Brain microvascular endothelial cell (primary cell): Measurements from ENCODE around the gene MMD.

Experiments used
- DNase-seq: peaks from one replicate; pipeline ENCODE4 v3.0.0-alpha.2; 2020
- H3K27ac ChIP-seq: fragments of 250-450 bp; sonication (Bioruptor Pico); 2 replicates; pipeline ENCODE4 v1.5.1; 2020; ENCODE audit warnings: mild to moderate bottlenecking, moderate library complexity
- H3K27me3 ChIP-seq: fragments of 250-450 bp; sonication (Bioruptor Pico); replicated peaks from 2 replicates; pipeline ENCODE4 v1.5.1; 2020; ENCODE audit warnings: mild to moderate bottlenecking
- H3K36me3 ChIP-seq: fragments of 250-450 bp; sonication (Bioruptor Pico); replicated peaks from 2 replicates; pipeline ENCODE4 v1.5.1; 2020; ENCODE audit warnings: mild to moderate bottlenecking
- H3K4me3 ChIP-seq: 2 replicates; pipeline ENCODE4 v1.5.1; 2011; ENCODE audit warnings: low read depth, mild to moderate bottlenecking, control low read depth, low read length, moderate library complexity
- CTCF ChIP-seq: IDR thresholded peaks from 2 replicates; pipeline ENCODE4 v1.5.1; 2011; ENCODE audit warnings: low read depth, mild to moderate bottlenecking, moderate library complexity, low read length, control low read depth, inconsistent platforms; ENCODE audit errors: missing control alignments
- in situ Hi-C: cut with HindIII; loops from 2 replicates; pipeline ENCODE4 v1.10.0; 2017; ENCODE audit warnings: low sequenced_read_pairs, low pct_ligation_motif_present

The MMD gene

GRCh38 chr17:55354941-55355340, 66.7 kb downstream of the MMD start:
- no peak for DNase-seq
- no peak overlapping the region for H3K27ac ChIP-seq
- H3K4me3 ChIP-seq: no peak overlapping the region

GRCh38 chr17:55354010-55354409, 67.6 kb downstream of the MMD start:
- no peak for TF ChIP-seq CTCF
- Histone ChIP-seq H3K4me3 (no peak overlapping the region), H3K36me3 (no peaks in the 10 kb centered on the region), H3K27me3 (no peaks in the 10 kb centered on the region), H3K27ac (no peak overlapping the region)
- in situ Hi-C loops: no loop called here
- DNase-seq: no peak

More at GRCh38 chr17:55354941-55355340, 66.7 kb downstream of the MMD start:
- Histone ChIP-seq H3K36me3 (no peaks in the 10 kb centered on the region), H3K27me3 (no peaks in the 10 kb centered on the region)
- in situ Hi-C loops: no loop called here
- TF ChIP-seq CTCF: no peak

- TF ChIP-seq CTCF: no peak
- no peak for DNase-seq
- no peak overlapping the region for H3K4me3 ChIP-seq
- H3K27ac ChIP-seq: no peak overlapping the region
- in situ Hi-C loops: no loop called here
- no peaks in the 10 kb centered on the region for H3K27me3 ChIP-seq
- H3K36me3 ChIP-seq: no peaks in the 10 kb centered on the region
Measured at GRCh38 chr17:55351226-55351625, 70.4 kb downstream of the MMD start.

- H3K36me3 ChIP-seq: no peaks in the 10 kb centered on the region
- in situ Hi-C loops: no loop called here
- DNase-seq: no peak
- no peak overlapping the region for H3K27ac ChIP-seq
- TF ChIP-seq CTCF: no peak
- H3K4me3 ChIP-seq: no peak overlapping the region
- no peaks in the 10 kb centered on the region for H3K27me3 ChIP-seq
Measured at GRCh38 chr17:55350825-55351205, 70.8 kb downstream of the MMD start.

GRCh38 chr17:55348749-55349354, 72.8 kb downstream of the MMD start:
- no peak overlapping the region for H3K27ac ChIP-seq
- no peaks in the 10 kb centered on the region for H3K36me3 ChIP-seq
- in situ Hi-C loops: no loop called here
- TF ChIP-seq CTCF: peak; percentile 93
- peak; percentile 38 for DNase-seq
- H3K27me3 ChIP-seq: no peaks in the 10 kb centered on the region
- H3K4me3 ChIP-seq: no peak overlapping the region

- DNase-seq: no peak
- no peak for TF ChIP-seq CTCF
- H3K36me3 ChIP-seq: no peaks in the 10 kb centered on the region
- no peak overlapping the region for H3K4me3 ChIP-seq
- no peak overlapping the region for H3K27ac ChIP-seq
- no peaks in the 10 kb centered on the region for H3K27me3 ChIP-seq
- in situ Hi-C loops: no loop called here
Measured at GRCh38 chr17:55347341-55347740, 74.3 kb downstream of the MMD start.
